Urinary bladder (tissue), 4 donors: Measurements from ENCODE around the gene SAXO2. TPM values are rescaled to one million over a fixed set of nuclear protein-coding genes. Genes with fewer than 3 reads are reported as not detected.
"Not testable (repeated sequence)": the region's sequence is repeated elsewhere in the genome, so short reads cannot be mapped to it uniquely, and the experiment has no call there.

Experiments
- DNase-seq: peaks from one replicate; pipeline ENCODE4 v3.0.0-alpha.2; 2015; ENCODE audit errors: extremely low spot score
- H3K27ac ChIP-seq: one replicate; pipeline ENCODE4 v1.5.1; 2013; ENCODE audit warnings: low read depth, mild to moderate bottlenecking, moderate library complexity
- H3K36me3 ChIP-seq: one replicate; pipeline ENCODE4 v1.6.1; 2013; ENCODE audit warnings: mild to moderate bottlenecking, moderate library complexity; ENCODE audit not compliant: insufficient read depth
- H3K4me1 ChIP-seq: one replicate; pipeline ENCODE4 v1.6.1; 2013; ENCODE audit warnings: mild to moderate bottlenecking, moderate library complexity; ENCODE audit not compliant: insufficient read depth
- H3K4me3 ChIP-seq: one replicate; pipeline ENCODE4 v1.5.1; 2013; ENCODE audit warnings: low read depth, low read length
- WGBS: extraction: QIAGEN DNeasy Blood & Tissue Kit; methylation state at CpG from one replicate; pipeline ENCODE4 v1.1.7; 2013; 5-methylcytosine and 5-hydroxymethylcytosine counted together
- polyA plus RNA-seq: library from polyadenylated mRNA; stranded (reverse); fragments of 200-250 nt; gene quantifications from one replicate; pipeline ENCODE4 v1.2.3, GENCODE V29; 2013
- total RNA-seq: library from RNA; depleted of rRNA; stranded (reverse); fragments of >200 nt; gene quantifications from one replicate; pipeline ENCODE4 v1.2.3, GENCODE V29; 2014
- donor health status: healthy with polysubstance abuse.
- donor health status: healthy.

SAXO2 gene
- total and polyA plus RNA-seq, 2 donors: 0.49 to 4.7 TPM

GRCh38 chr15:82324831-82325230 is 62.2 kb downstream of the SAXO2 start:
- not testable (repeated sequence) for H3K36me3 ChIP-seq, H3K27ac ChIP-seq, H3K4me1 ChIP-seq, DNase-seq, H3K4me3 ChIP-seq
- 83% methylated on average over 6 of the region's 6 CpGs for WGBS

- not testable (repeated sequence) for DNase-seq, H3K4me3 ChIP-seq, H3K27ac ChIP-seq, H3K36me3 ChIP-seq, H3K4me1 ChIP-seq
- 89% methylated on average over 10 of the region's 10 CpGs for WGBS
These were observed 63.0 kb downstream of the SAXO2 start for GRCh38 chr15:82325646-82326045.

- not testable (repeated sequence) for DNase-seq
- whole genome bisulfite sequencing: 86% methylated on average over 20 of the region's 23 CpGs
These were observed 64.3 kb downstream of the SAXO2 start for GRCh38 chr15:82326896-82327295.

GRCh38 chr15:82327372-82327771 is 64.8 kb downstream of the SAXO2 start:
- not testable (repeated sequence) for H3K27ac ChIP-seq, H3K4me3 ChIP-seq, H3K36me3 ChIP-seq, DNase-seq, H3K4me1 ChIP-seq
- WGBS: 93% methylated on average over 8 of the region's 10 CpGs

More at GRCh38 chr15:82326896-82327295, 64.3 kb downstream of the SAXO2 start:
- H3K4me1 ChIP-seq, H3K27ac ChIP-seq, H3K4me3 ChIP-seq, H3K36me3 ChIP-seq: not testable (repeated sequence)

GRCh38 chr15:82329039-82329438 is 66.4 kb downstream of the SAXO2 start:
- H3K27ac ChIP-seq, DNase-seq, H3K36me3 ChIP-seq, H3K4me1 ChIP-seq, H3K4me3 ChIP-seq: not testable (repeated sequence)
- WGBS: 79% methylated on average over 5 of the region's 13 CpGs

- WGBS: 92% methylated on average over 6 of the region's 11 CpGs
- H3K4me1 ChIP-seq, H3K27ac ChIP-seq, H3K4me3 ChIP-seq, H3K36me3 ChIP-seq, DNase-seq: not testable (repeated sequence)
These were observed 68.3 kb downstream of the SAXO2 start for GRCh38 chr15:82330921-82331320.

- DNase-seq, H3K36me3 ChIP-seq, H3K4me3 ChIP-seq, H3K27ac ChIP-seq, H3K4me1 ChIP-seq: not testable (repeated sequence)
- WGBS: 88% methylated on average over 3 of the region's 3 CpGs
These were observed 69.1 kb downstream of the SAXO2 start for GRCh38 chr15:82331576-82332304.

GRCh38 chr15:82332711-82333602 is 70.3 kb downstream of the SAXO2 start:
- not testable (repeated sequence) for DNase-seq, H3K4me3 ChIP-seq, H3K4me1 ChIP-seq, H3K27ac ChIP-seq, H3K36me3 ChIP-seq
- WGBS: 32% methylated on average over 8 of the region's 13 CpGs

GRCh38 chr15:82333603-82334553 is 71.3 kb downstream of the SAXO2 start:
- DNase-seq, H3K4me1 ChIP-seq, H3K4me3 ChIP-seq, H3K36me3 ChIP-seq, H3K27ac ChIP-seq: not testable (repeated sequence)
- WGBS: 72% methylated on average over 39 of the region's 43 CpGs

Other genes starting within 250 kb of the SAXO2 start
- gene MEX3B, start 216.8 kb upstream of the SAXO2 start, total RNA-seq: 17.1 TPM
- 3.6 TPM for gene MEX3B, start 216.8 kb upstream of the SAXO2 start, polyA plus RNA-seq
- 21.4 TPM for gene EFL1, start 84 bp upstream of the SAXO2 start, total RNA-seq
- gene EFL1, start 84 bp upstream of the SAXO2 start, polyA plus RNA-seq: 6.9 TPM
- gene GOLGA6L10, start 86.7 kb downstream of the SAXO2 start, total RNA-seq: 2.0 TPM
- gene GOLGA6L10, start 86.7 kb downstream of the SAXO2 start, polyA plus RNA-seq: 1.1 TPM
- gene GOLGA6L9, start 167.0 kb downstream of the SAXO2 start, total RNA-seq: 7.3 TPM
- gene GOLGA6L9, start 167.0 kb downstream of the SAXO2 start, polyA plus RNA-seq: 2.0 TPM